Stimulated activated CD4-positive, alpha-beta T cell treated with anti-CD3 and anti-CD28 coated beads, Interleukin-15, amount 100 ng/mL, for 1 hour (primary cell): ENCODE measurements around the gene TMOD3.
"Not testable (repeated sequence)": the region's sequence is repeated elsewhere in the genome, so short reads cannot be mapped to it uniquely, and the experiment has no call there.

Source experiments
- DNase-seq, 2 donors: peaks; one replicate each; pipeline ENCODE4 v3.0.0-alpha.2; 2020; ENCODE audit warnings: low read depth in 1 of 2, low spot score in 1 of 2

Gene TMOD3

GRCh38 chr15:51829376-51830275, at the start of gene TMOD3:
TMOD3 (plus strand) TSS chr15:51829653; CDS start chr15:51862885, 33,232 bp downstream.
- peak; percentile 83 to 87 for DNase-seq

DNA sequence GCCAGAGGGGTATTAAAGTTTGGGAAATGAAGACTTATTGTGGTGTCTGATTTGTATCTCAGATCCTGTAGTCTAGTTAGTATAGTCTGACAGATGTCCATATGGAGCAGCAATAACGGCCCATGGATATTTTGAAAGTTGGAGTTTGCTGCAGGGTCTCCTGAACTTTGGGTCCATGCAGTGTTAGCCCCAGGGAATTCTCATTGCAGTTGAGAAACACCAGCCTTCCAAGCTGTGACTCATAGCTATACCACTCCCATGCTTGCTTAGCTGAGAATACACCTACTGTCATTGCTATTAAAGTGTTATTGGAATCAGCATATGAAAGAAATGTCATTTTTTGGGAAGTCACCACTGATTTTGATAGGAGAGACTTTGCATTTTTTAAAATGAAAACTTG, 48.8 kb upstream of the TMOD3 start:
- no peak for DNase-seq

- DNase-seq: no peak
These were observed 47.9 kb upstream of the TMOD3 start for GRCh38 chr15:51781506-51781905.

- no peak for DNase-seq
These were observed 47.0 kb upstream of the TMOD3 start for GRCh38 chr15:51782357-51782896.

GRCh38 chr15:51783967-51784366, 45.5 kb upstream of the TMOD3 start:
- DNase-seq: no peak

DNA sequence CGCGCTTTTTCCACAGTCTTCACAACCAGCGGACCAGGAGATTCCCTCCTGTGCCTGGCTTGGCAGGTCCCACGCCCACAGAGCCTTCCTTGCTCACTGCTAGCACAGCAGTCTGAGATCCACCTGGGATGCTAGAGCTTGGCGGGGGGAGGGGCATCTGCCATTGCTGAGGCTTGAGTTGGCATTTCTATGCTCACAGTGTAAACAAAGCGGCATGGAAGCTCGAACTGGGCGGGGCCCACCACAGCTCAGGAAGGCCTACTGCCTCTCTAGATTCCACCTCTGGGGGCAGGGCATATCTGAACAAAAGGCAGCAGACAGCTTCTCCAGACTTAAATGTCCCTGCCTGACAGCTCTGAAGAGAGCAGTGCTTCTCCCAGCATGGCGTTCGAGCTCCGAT, 42.3 kb upstream of the TMOD3 start:
- not testable (repeated sequence) for DNase-seq

DNA sequence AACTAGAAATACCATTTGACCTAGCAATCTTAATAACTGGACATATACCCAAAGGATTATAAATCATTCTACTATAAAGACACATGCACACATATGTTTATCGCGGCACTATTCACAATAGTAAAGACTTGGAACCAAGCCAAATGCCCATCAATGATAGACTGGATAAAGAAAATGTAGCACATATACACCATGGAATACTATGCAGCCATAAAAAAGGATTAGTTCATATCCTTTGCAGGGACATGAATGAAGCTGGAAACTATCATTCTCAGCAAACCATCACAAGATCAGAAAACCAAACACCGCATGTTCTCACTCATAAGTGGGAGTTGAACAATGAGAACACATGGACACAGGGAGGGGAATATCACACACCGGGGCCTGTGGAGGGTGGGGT, 37.0 kb upstream of the TMOD3 start:
- DNase-seq: not testable (repeated sequence)

GRCh38 chr15:51793521-51794305, 35.7 kb upstream of the TMOD3 start:
- no peak for DNase-seq

DNA sequence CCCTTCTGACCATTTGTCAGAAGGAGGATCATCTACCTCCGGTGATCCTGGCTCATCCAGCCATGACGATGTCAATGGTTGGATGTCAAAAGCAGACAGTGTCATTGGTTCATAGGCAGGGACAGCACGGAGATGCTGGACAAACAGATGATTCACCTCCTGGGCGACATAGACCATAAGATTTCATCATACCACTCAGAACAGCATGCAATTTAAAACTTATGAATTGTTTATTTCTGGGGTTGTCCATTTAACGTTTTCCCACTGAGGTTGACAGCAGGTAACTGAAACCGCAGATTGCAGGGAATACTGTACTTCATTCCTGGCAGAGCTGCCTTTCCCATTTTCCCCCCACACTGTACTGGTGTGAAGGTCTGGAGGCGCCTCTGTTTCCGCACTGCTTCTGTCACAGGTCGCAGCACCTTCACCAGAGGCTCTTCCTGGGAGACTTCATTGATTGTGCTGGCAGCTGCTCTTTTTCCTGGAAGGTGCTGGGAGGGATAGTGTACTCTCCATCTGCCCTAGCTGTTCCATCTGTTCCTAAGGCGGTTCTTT, 32.5 kb upstream of the TMOD3 start:
- DNase-seq: no peak

DNA sequence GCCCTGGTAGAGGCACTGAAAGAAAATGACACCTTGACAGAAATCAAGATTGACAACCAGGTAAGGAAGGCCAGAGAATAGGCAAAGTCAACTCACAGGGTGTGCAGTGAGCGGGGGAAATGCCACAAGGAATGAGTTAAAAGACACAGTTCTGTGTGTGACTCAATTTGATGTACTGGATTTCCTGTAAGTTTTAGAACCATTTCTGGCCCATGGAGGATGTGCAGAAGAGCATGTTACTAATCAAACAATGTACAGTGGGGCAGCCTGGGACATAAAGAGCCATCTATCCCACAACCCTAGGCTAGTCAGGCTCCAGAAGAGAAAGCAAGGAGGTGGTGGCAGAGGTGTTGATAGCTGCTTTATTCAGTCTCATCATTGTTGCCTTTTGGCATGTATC, 31.2 kb upstream of the TMOD3 start:
- no peak for DNase-seq

DNA sequence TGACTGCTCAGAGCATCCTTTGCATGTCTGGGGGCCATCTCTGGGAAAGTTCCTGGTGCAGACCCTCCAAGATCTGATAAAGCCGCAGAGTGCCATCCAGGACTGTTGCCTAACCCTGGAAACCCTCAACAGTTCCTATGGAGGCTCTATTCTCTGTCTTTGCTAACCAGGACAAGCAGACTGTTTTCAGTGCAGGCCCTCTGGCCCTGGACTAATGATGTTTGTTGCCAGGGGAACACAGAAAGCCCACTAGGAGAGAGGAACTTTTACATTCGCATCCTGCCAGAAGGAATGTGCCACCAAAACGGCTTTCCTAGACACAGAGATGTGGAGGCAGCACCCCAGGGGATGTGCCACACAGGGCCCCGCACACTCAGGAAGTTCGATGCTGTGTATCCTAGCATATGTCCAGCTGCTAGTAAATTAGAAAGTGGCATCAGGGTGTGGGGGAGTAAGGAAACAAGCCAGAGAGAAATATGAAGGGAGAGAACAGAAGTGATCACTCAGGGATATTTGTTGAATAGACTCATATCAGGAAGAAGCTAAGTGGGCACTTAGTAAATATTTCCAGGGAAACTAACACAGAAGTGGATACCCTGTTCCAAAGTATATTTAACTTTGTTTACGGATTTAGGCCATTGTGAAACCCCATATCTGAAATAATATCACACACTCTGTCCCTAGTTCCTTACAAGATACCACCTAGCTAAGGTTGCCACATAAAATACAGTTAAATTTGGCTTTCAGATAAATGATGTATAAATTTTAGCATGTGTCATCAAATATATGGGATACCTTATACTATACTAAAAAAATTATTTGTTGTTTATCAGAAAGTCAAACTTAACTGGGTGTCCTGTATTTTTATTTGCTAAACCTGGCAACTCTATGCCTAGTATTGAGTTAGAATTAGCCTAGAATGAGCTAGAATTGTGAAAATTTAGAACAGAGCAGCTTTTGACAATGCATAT, 29.9 kb upstream of the TMOD3 start:
- no peak for DNase-seq

DNA sequence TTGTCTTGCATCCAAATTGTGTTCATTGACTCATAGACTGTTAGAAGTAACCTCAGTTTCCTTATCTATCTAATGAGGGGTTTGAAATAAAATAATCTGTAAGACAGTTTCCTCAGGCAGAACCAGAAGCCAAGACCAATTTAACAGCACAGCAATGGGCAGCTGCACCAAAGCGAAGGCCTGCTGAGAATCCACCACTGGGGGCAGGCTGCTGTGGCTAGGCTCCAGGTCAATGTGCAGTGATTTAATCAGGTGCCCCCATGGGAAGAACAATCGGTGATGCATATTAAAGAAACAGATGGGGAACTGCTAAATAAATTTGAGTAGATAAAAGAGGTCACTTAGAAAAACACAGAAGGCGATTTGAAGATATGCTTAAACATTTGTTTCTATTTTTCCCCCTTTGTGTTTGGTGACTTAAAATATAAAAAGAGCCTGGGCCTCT, 28.0 kb upstream of the TMOD3 start:
- no peak for DNase-seq

- no peak for DNase-seq
These were observed 26.9 kb upstream of the TMOD3 start for GRCh38 chr15:51802593-51802992.

DNA sequence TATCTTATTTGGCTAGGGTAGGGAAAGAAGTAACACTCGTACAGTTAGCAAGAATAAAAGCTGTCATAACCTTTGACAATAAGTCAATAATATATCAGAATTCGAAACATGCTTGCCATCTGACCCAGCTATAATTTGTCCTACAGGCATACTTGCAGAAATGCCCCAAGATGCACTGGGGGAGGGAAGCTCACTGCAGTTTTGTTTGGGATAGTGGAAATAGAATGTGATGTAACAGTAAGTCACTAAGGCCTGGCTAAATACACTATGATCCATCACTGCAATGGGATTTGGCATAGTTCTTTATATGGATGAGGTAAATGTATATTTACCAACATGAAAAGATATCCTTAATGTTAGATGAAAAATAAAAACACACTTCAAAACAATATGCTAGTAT, 25.5 kb upstream of the TMOD3 start:
- no peak for DNase-seq

GRCh38 chr15:51806123-51806522, 23.3 kb upstream of the TMOD3 start:
- DNase-seq: no peak

DNA sequence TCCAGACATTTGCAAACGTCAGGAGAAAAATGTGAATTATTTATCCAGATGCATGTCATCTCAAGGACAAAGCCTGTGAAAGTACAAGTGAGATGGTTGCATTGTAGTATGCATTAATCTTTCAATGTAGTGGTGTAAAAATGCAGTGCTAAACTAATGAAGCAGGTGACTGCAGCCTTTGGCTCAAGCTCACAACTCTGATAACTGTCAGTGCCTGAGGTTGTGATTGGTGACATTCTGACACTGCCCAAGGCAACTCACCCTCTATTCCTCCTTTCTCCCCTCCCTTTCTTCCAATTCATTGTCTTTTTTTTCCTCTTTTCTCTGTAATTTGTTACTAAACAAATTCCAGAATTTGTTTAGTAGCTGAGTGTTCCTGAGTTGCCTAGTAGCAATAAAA, 20.0 kb upstream of the TMOD3 start:
- no peak for DNase-seq

GRCh38 chr15:51812598-51812997, 16.9 kb upstream of the TMOD3 start:
- no peak for DNase-seq

- no peak for DNase-seq
These were observed 14.8 kb upstream of the TMOD3 start for GRCh38 chr15:51814606-51815005.

DNA sequence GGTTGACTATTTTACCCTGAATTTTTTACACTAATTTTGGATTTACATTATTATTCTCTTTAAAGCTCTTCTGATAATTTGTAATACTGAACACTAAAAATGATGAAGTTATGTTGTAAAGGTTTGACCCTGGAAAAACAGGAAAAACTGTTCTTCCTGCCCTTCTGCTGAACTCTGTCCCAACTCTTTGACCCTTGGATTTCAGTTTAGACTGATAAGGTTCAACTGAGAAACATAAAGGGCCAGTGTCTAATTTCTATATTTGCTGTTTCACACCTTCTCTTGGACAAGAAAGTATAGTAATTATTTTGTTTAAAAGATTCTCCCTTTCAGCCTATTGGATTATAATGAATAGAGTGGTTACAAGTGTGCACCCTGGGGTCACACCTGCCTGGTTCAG, 12.8 kb upstream of the TMOD3 start:
- DNase-seq: no peak

DNA sequence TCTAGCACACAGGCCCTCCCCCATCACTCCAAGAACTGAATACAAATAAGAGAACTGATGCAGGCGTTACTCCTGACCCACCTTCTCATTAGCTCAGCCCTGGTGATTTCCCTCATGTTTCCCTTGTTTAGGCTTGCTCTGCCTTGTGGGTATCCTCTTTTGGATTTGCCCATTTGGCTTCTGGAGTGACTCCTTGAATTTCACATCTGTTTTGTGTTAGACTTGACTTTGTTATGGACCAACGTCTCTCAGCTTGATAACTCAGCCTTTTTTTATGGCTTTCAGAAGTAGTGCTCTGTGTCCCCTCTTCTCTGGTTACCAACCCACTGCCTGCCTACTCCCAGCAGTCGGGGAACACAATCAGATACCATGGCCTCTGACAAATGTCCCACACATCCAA, 11.3 kb upstream of the TMOD3 start:
- DNase-seq: no peak
